Liver (tissue), 9 donors: ENCODE measurements around the gene PDCD6IP. TPM values are rescaled to one million over a fixed set of nuclear protein-coding genes. Genes with fewer than 3 reads are reported as not detected.

Source experiments
- DNase-seq: peaks from one replicate; pipeline ENCODE4 v3.0.0-alpha.2; 2017; ENCODE audit warnings: low spot score
- H3K27ac ChIP-seq, 2 donors: one replicate each; pipeline ENCODE4 v1.7.0; 2013; ENCODE audit warnings: inconsistent platforms in 2 of 2, low read length in 2 of 2, control low read depth in 1 of 2, low read depth in 1 of 2, mild to moderate bottlenecking in 1 of 2
- H3K27me3 ChIP-seq, 4 donors: one replicate each; pipeline versions ENCODE4 v1.6.1 to v1.7.0; 2013; ENCODE audit warnings: low read length in 3 of 4, inconsistent platforms in 1 of 4, mild to moderate bottlenecking in 1 of 4, moderate library complexity in 1 of 4; ENCODE audit not compliant: control insufficient read depth in 4 of 4, insufficient read depth in 4 of 4
- H3K36me3 ChIP-seq, 4 donors: one replicate each; pipeline versions ENCODE4 v1.6.1 to v1.7.0; 2013; ENCODE audit warnings: low read length in 3 of 4, mild to moderate bottlenecking in 3 of 4, low read depth in 1 of 4, moderate library complexity in 1 of 4; ENCODE audit not compliant: control insufficient read depth in 4 of 4, insufficient read depth in 3 of 4
- H3K4me1 ChIP-seq, 4 donors: one replicate each; pipeline versions ENCODE4 v1.6.1 to v1.7.0; 2013; ENCODE audit warnings: low read length in 3 of 4, mild to moderate bottlenecking in 3 of 4, moderate library complexity in 1 of 4; ENCODE audit not compliant: control insufficient read depth in 4 of 4, insufficient read depth in 4 of 4
- H3K4me3 ChIP-seq, 3 donors: one replicate each; pipeline versions ENCODE4 v1.6.1 to v1.7.0; 2013; ENCODE audit warnings: low read length in 3 of 3, control low read depth in 1 of 3, low read depth in 1 of 3, mild to moderate bottlenecking in 1 of 3
- H3K9ac ChIP-seq, 2 donors: one replicate each; pipeline ENCODE4 v1.7.0; 2013; ENCODE audit warnings: low read length in 2 of 2, mild to moderate bottlenecking in 2 of 2, moderate library complexity in 2 of 2, control low read depth in 1 of 2, low read depth in 1 of 2
- H3K9me3 ChIP-seq, 4 donors: one replicate each; pipeline versions ENCODE4 v1.6.1 to v1.7.0; 2013; ENCODE audit warnings: low read length in 3 of 4; ENCODE audit not compliant: control insufficient read depth in 4 of 4
- EGR1 ChIP-seq, 2 donors: IDR thresholded peaks; 2 replicates each; pipeline ENCODE4 v1.6.1; 2016 to 2018; ENCODE audit warnings: antibody characterized with exemption in 2 of 2, low read depth in 2 of 2
- FOXA1 ChIP-seq: IDR thresholded peaks from 2 replicates; pipeline ENCODE4 v1.6.1; 2016; ENCODE audit warnings: antibody characterized with exemption
- FOXA2 ChIP-seq: IDR thresholded peaks from 2 replicates; pipeline ENCODE4 v1.6.1; 2016; ENCODE audit warnings: antibody characterized with exemption
- GABPA ChIP-seq, 2 donors: IDR thresholded peaks in 1 of 2; conservative IDR thresholded peaks in 1 of 2; 2 replicates each; pipeline ENCODE4 v1.6.1; 2016; ENCODE audit warnings: antibody characterized with exemption in 2 of 2, mild to moderate bottlenecking in 1 of 2, moderate library complexity in 1 of 2
- HNF4A ChIP-seq, 2 donors: conservative IDR thresholded peaks; 2 replicates each; pipeline ENCODE4 v1.6.1; 2016; ENCODE audit warnings: antibody characterized with exemption in 2 of 2, mild to moderate bottlenecking in 2 of 2
- JUND ChIP-seq, 2 donors: IDR thresholded peaks; 2 replicates each; pipeline ENCODE4 v1.6.1; 2016; ENCODE audit warnings: antibody characterized with exemption in 2 of 2
- NR2F2 ChIP-seq: IDR thresholded peaks from 2 replicates; pipeline ENCODE4 v1.6.1; 2016; ENCODE audit warnings: antibody characterized with exemption
- RAD21 ChIP-seq, 2 donors: IDR thresholded peaks; 2 replicates each; pipeline ENCODE4 v1.6.1; 2016; ENCODE audit warnings: antibody characterized with exemption in 2 of 2, mild to moderate bottlenecking in 2 of 2
- RXRA ChIP-seq, 2 donors: IDR thresholded peaks; 2 replicates each; pipeline ENCODE4 v1.6.1; 2017 to 2018; ENCODE audit warnings: antibody characterized with exemption in 2 of 2, mild to moderate bottlenecking in 1 of 2
- TAF1 ChIP-seq: conservative IDR thresholded peaks from 2 replicates; pipeline ENCODE4 v1.6.1; 2016; ENCODE audit warnings: antibody characterized with exemption, mild to moderate bottlenecking
- YY1 ChIP-seq: IDR thresholded peaks from 2 replicates; pipeline ENCODE4 v1.6.1; 2016; ENCODE audit warnings: antibody characterized with exemption, mild to moderate bottlenecking
- WGBS: extraction: QIAGEN DNeasy Blood & Tissue Kit; methylation state at CpG from one replicate; pipeline ENCODE4 v1.1.7; 2013; 5-methylcytosine and 5-hydroxymethylcytosine counted together
- polyA plus RNA-seq, 2 donors: library from polyadenylated mRNA; stranded (reverse) in 1 of 2; unstranded in 1 of 2; fragments of 200-250 nt in 1 of 2; fragments of >200 nt in 1 of 2; fragmentation: Nextera tagmentation in 1 of 2; extraction: Ambion mirVana in 1 of 2; gene quantifications; one replicate each; pipeline versions ENCODE4 v1.2.1 to v1.2.3, GENCODE V29; 2013 to 2015
- total RNA-seq, 2 donors: library from RNA; depleted of rRNA; stranded (reverse); fragments of >200 nt; gene quantifications; one replicate each; pipeline ENCODE4 v1.2.3, GENCODE V29; 2014
- TF ChIP-seq, protein P1 (sequence below): IDR thresholded peaks from 2 replicates; pipeline ENCODE4 v1.6.1; 2016; ENCODE audit warnings: antibody characterized with exemption
- TF ChIP-seq, protein P2 (sequence below): IDR thresholded peaks from 2 replicates; pipeline ENCODE4 v1.6.1; 2016; ENCODE audit warnings: antibody characterized with exemption, mild to moderate bottlenecking
- TF ChIP-seq, protein P3 (sequence below): IDR thresholded peaks from 2 replicates; pipeline ENCODE4 v1.6.1; 2016; ENCODE audit warnings: antibody characterized with exemption
- TF ChIP-seq, protein P4 (sequence below): fragments of 150-350 bp; IDR thresholded peaks from 2 replicates; pipeline ENCODE4 v1.5.1; 2017; ENCODE audit warnings: improper control_type of control experiment, low read depth, low read length; ENCODE audit not compliant: missing input control
- donor health status: healthy.
- donor health status: healthy.
- donor health status: healthy.
- donor health status: healthy.
- donor health status: healthy.

The PDCD6IP gene
- total and polyA plus RNA-seq, 4 donors = 31.9 to 73.8 (median 47.9) TPM

DNA sequence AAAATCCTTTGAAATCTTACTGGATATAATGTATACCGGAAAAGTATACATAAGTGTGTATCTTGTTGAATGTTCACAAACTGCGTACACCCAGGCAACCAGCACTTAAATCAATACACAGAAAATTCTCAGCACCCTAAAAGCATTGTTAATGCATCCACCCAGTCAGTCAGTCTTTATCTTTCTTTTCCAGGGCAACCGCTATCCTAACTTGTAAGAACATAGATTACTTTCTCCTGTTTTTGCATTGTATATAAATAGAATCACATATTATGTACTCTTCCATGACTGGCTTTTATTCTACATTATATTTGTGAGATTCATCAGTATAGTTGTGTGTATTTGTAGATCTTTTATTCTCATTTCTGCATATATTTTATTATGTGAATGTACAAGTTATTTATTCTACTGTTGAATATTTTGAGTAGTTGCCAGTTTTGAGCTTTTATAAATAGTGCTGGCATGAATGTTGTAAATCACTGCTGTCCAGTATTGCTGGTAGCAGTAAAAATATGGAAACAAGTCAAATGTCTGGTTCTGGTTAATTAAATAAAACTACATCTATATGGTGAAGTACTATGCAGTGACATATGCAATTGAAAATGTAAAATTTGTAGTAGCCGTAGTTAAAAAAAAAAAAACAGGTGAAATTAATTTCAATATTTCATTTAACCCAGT lies 62.1 kb downstream of the PDCD6IP start (continued):
- TF ChIP-seq JUND (IDR thresholded peaks at IDR 0.05) = no peak
- no peak for TF ChIP-seq EGR1 (IDR thresholded peaks at IDR 0.05; ENCODE audit: low read depth in 2 of 2)
- no peak for TF ChIP-seq FOXA2
- TF ChIP-seq, protein P1, sequence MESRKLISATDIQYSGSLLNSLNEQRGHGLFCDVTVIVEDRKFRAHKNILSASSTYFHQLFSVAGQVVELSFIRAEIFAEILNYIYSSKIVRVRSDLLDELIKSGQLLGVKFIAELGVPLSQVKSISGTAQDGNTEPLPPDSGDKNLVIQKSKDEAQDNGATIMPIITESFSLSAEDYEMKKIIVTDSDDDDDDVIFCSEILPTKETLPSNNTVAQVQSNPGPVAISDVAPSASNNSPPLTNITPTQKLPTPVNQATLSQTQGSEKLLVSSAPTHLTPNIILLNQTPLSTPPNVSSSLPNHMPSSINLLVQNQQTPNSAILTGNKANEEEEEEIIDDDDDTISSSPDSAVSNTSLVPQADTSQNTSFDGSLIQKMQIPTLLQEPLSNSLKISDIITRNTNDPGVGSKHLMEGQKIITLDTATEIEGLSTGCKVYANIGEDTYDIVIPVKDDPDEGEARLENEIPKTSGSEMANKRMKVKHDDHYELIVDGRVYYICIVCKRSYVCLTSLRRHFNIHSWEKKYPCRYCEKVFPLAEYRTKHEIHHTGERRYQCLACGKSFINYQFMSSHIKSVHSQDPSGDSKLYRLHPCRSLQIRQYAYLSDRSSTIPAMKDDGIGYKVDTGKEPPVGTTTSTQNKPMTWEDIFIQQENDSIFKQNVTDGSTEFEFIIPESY = no peak

DNA sequence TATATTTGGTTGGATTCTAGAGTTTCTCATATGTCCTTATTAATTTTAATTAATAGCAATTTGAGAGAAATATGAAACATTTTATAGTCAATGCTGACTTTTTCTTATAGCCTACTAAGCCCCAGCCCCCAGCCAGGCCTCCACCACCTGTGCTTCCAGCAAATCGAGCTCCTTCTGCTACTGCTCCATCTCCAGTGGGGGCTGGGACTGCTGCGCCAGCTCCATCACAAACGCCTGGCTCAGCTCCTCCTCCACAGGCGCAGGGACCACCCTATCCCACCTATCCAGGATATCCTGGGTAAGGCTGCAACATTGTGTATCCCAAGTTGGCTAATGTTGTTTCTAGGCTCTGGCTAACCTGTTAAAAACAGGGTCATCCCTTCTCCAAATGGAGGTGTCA lies 66.7 kb downstream of the PDCD6IP start:
- Histone ChIP-seq H3K9me3 (no peaks in the 10 kb centered on the region), H3K4me3 (no peak overlapping the region), H3K9ac (no peak overlapping the region), H3K27ac (no peak overlapping the region), H3K36me3 (peaks cover 2 to 34% (median 24%) of the 10 kb centered on the region in 4 donors), H3K27me3 (no peaks in the 10 kb centered on the region), H3K4me1 (no peaks in the 10 kb centered on the region)
- DNase-seq = no peak
- 96% methylated on average over 4 of the region's 4 CpGs for WGBS
- TF ChIP-seq, protein P2, sequence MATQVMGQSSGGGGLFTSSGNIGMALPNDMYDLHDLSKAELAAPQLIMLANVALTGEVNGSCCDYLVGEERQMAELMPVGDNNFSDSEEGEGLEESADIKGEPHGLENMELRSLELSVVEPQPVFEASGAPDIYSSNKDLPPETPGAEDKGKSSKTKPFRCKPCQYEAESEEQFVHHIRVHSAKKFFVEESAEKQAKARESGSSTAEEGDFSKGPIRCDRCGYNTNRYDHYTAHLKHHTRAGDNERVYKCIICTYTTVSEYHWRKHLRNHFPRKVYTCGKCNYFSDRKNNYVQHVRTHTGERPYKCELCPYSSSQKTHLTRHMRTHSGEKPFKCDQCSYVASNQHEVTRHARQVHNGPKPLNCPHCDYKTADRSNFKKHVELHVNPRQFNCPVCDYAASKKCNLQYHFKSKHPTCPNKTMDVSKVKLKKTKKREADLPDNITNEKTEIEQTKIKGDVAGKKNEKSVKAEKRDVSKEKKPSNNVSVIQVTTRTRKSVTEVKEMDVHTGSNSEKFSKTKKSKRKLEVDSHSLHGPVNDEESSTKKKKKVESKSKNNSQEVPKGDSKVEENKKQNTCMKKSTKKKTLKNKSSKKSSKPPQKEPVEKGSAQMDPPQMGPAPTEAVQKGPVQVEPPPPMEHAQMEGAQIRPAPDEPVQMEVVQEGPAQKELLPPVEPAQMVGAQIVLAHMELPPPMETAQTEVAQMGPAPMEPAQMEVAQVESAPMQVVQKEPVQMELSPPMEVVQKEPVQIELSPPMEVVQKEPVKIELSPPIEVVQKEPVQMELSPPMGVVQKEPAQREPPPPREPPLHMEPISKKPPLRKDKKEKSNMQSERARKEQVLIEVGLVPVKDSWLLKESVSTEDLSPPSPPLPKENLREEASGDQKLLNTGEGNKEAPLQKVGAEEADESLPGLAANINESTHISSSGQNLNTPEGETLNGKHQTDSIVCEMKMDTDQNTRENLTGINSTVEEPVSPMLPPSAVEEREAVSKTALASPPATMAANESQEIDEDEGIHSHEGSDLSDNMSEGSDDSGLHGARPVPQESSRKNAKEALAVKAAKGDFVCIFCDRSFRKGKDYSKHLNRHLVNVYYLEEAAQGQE = no peak
- TF ChIP-seq HNF4A (conservative IDR thresholded peaks at IDR 0.05) = no peak

DNA sequence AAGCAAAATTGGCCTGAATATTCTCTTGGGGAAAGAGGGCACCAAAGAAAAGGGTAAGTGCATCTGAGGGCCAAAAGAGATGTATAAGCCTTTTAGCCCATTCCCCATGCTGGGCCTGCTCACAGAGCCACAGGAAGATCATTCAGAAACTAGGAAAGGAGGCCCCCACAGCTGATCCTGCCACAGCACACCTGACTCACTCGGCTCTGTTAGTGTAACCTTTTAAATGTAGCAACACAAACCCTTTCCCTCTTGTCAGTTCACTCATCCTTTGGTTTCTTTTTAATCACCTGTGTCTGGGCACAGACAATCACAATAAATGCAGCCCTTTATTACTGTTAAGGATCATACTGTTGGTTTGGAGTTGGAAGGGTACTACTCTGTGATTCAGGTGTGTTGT lies 69.9 kb downstream of the PDCD6IP start:
- 85% methylated on average over 1 of the region's 1 CpG for WGBS
- H3K36me3 ChIP-seq = peaks cover 2 to 27% (median 20%) of the 10 kb centered on the region in 4 donors
- H3K27ac ChIP-seq = no peak overlapping the region
- H3K27me3 ChIP-seq = no peaks in the 10 kb centered on the region
- DNase-seq = no peak
- no peak overlapping the region for H3K9ac ChIP-seq
- H3K4me1 ChIP-seq = no peaks in the 10 kb centered on the region
- H3K9me3 ChIP-seq = no peaks in the 10 kb centered on the region
- H3K4me3 ChIP-seq = no peak overlapping the region
- TF ChIP-seq, protein P2 = no peak
- TF ChIP-seq NR2F2 = no peak
- TF ChIP-seq JUND (IDR thresholded peaks at IDR 0.05) = no peak
- TF ChIP-seq, protein P3, sequence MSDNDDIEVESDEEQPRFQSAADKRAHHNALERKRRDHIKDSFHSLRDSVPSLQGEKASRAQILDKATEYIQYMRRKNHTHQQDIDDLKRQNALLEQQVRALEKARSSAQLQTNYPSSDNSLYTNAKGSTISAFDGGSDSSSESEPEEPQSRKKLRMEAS = no peak
- no peak for TF ChIP-seq FOXA1
- TF ChIP-seq HNF4A (conservative IDR thresholded peaks at IDR 0.05) = no peak
- TF ChIP-seq EGR1 (IDR thresholded peaks at IDR 0.05; ENCODE audit: low read depth in 2 of 2) = no peak
- TF ChIP-seq FOXA2 = no peak
- TF ChIP-seq, protein P4, sequence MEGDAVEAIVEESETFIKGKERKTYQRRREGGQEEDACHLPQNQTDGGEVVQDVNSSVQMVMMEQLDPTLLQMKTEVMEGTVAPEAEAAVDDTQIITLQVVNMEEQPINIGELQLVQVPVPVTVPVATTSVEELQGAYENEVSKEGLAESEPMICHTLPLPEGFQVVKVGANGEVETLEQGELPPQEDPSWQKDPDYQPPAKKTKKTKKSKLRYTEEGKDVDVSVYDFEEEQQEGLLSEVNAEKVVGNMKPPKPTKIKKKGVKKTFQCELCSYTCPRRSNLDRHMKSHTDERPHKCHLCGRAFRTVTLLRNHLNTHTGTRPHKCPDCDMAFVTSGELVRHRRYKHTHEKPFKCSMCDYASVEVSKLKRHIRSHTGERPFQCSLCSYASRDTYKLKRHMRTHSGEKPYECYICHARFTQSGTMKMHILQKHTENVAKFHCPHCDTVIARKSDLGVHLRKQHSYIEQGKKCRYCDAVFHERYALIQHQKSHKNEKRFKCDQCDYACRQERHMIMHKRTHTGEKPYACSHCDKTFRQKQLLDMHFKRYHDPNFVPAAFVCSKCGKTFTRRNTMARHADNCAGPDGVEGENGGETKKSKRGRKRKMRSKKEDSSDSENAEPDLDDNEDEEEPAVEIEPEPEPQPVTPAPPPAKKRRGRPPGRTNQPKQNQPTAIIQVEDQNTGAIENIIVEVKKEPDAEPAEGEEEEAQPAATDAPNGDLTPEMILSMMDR = no peak
- TF ChIP-seq RXRA (IDR thresholded peaks at IDR 0.05) = no peak
- TF ChIP-seq, protein P1 = no peak
- TF ChIP-seq GABPA (IDR thresholded peaks at IDR 0.05 in 1 of 2, conservative IDR thresholded peaks at IDR 0.05 in 1 of 2) = no peak
- no peak for TF ChIP-seq RAD21 (IDR thresholded peaks at IDR 0.05)
- TF ChIP-seq TAF1 = no peak
- TF ChIP-seq YY1 = no peak
